ENCODE data around the gene CLIC4.
"Not testable (repeated sequence)": the region's sequence is repeated elsewhere in the genome, so short reads cannot be mapped to it uniquely, and the experiment has no call there.

CLIC4 gene

DNA sequence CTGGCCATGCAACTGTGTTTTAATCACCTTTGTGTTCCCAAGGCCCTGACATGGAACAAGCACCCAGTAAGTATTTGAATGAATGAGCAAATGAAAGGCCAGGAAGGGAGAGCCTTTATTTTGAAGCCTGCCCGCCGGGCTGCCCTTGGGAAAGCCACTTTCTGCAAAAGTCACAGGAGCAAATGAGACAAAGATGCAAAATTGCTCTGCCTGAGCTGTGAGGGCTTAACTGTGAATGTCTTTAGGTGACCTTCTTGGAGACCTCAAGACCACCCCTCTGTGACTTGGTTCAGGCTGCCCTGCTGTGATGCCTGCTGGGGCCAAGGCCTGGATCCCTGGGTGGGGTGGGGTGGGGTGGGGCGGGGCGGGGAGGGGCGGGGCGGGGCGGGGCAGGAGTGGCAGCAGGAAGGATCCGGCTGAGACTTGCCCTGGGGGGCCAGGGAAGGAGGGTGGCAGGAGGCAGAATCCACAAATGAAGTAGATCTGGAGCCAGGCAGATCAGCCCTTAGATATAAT is 130.8 kb downstream of the CLIC4 start:
- no peak for DNase-seq (ENCODE audit: low read depth)

DNA sequence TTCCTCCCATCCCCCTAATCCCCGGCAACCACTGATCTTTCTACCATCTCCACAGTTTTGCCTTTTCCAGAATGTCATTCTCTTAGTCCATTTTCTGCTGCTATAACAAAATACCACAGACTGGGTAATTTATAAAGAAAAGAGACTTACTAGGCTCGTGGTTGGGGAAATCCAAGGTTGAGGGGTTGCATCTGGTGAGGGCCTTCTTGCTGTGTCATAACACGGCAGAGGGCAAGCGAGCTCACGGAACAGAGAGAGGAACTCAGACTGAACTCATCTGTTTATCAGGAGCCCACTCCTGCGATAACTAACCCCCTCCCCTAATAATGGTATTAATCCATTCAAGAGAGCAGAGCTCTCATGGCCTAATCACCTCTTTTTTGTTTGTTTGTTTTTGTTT is 132.8 kb downstream of the CLIC4 start:
- DNase-seq (ENCODE audit: low read depth), result no peak

DNA sequence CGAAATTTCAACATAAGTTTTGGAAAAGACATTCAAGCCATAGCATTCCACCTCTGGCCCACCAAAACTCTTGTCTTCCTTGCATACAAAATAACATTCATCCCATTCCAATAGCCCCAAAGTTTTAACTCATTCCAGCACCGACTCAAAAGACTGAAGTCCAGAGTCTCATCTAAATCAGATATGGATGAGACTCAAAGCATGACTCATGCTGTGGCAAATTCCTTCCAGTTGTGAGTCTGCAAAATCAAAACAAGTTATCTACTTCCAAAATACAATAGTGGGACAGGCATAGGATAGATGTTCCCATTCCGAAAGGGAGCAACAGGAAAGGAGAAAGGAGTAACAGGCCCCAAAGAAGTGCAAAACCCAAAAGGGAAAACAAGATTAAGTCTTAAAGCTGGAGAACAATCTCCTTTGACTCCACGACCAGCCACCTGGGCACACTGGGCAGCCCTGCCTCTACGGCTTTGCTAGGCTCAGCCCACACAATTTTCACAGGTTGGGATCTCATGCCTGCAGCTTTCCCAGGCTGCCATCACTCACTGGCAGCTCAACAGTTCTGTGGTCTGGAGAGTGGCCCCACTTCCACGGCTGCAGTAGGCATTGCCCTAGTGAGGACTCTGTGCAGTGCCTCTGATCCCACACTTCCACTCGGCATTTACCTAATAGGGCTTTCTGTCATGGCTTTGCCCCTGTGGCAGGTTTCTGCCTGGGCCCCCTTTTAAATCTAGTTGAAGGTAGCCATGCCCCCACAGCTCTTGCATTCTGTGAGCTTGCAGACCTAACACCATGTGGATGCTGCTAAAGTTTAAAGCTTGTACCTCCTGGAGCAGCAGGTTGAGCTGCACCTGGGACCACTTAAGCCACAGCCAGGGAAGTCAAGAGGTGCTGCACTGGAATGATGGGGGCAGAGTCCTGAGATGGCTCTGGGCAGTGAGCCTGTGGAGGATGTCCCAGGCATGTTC is 133.8 kb downstream of the CLIC4 start:
- no peak for DNase-seq (ENCODE audit: low read depth)

DNA sequence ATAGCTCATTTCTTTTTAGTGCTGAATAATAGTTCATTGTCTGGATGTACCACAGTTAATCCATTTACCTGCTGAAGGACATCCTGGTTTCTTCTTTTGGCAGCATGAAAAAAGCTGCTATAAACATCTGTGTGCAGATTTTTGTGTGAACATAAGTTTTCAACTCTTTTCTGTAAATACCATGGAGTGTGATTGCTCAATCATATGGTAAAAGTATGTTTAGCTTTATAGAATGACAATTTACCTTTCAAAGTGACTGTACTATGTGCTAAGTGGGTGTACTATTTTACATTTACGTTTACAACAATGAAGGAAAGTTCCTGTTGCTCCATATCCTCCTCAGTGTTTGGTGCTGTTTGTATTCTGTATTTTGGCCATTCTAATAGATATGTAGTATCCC is 135.8 kb downstream of the CLIC4 start:
- DNase-seq (ENCODE audit: low read depth), result no peak

DNA sequence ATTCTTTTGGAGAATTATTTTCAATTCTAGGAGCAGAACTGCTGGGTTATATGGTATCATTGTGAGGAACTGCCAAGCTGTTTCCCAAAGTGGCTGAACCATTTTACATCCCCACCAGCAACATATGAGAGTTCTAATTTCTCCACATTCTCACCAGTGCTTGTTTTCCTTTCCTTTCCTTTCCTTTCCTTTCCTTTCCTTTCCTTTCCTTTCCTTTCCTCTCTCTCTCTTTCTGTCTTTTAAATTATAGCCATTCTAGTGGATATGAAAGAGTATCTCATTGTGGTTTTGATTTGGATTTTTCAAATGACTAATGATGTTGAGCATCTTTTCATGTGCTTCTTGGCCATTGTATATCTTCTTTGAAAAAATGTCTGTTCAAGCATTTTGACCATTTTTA is 139.5 kb downstream of the CLIC4 start:
- DNase-seq (ENCODE audit: low read depth), result no peak

DNA sequence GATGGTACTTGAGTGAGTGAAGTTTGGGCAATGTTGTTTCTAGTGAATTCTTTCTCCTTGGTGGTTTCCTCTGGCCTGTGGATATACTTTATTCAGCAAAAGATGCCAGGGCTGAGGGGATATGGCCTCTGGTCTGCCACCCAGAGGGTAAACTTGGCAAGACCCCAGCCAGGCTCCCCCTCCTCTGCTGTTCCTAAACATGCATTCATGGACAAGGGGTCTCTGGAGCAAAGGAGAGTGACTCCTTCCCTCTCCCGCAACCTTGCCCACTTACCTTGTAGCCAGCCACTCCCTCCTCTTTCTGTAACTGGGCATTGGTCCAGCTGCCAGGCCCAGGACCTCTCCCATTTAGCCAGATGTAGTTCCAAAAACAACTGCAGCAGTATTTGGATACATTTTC is 141.0 kb downstream of the CLIC4 start:
- no peak for DNase-seq (ENCODE audit: low read depth)

DNA sequence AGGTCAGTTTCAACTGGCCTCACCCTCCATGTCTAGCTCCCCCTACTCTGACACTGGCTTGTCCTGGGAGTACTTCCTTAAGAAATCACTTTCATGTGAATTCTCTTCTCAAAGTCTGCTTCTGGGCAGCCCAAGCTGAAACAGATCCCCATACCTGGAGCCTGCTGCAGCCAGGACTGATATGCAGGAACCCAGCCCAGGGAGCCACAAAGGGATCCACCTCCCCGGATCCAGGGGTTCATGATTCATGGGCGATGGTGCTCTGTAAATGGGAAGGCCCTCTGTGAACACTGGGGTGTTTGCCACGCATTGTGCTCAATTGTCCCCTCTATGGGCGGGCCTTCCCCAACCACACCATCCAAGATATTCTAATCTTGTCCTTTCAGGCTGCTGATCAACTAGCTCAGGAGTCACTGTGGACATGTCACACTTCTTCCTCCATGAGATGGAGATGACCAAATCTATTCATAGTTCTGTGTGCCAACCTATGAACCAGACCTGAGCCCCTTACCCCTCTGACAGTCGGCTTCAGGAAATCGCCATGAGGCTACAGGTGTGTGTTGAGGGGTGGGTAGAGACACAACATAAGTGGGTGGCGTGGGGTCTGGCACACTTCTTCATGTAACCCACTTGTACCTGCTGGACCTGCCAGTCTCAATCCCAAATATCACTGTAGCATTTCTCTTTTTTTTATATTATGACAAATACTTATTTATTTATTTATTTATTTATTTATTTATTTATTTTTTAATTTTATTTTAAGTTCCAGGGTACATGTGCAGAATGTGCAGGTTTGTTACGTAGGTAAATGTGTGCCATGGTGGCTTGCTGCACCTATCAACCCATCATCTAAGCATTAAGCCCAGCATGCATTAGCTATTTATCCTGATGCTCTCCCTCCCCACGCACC is 143.1 kb downstream of the CLIC4 start:
- DNase-seq (ENCODE audit: low read depth), result no peak

DNA sequence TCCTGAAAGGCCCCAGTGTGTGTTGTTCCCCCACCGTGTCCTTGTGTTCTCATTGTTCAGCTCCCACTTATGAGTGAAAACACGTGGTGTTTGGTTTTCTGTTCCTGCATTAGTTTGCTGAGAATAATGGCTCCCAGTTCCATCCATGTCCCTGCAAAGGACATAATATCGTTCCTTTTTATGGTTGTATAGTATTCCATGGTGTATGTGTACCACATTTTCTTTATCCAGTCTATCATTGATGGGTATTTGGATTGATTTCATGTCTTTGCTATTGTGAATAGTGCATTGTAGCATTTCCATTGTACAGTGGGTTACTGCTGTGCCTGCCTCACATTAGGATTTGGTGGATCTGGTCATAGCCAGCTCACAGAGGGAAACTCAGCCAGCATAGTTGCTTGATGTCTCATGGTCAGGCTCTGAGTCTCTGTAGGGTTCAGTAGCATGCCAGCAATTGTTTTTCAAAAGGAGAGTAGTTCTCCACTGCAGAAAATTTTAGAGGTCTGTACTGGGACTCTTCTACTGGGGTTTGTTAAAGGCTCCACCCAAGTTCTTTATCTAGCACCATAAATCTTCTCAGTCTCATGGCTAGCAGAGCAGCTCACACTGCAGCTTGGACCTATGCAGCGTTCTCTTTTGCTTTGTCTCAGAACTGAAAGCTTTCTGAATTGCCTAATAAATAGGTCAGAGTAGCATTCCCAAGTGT is 143.9 kb downstream of the CLIC4 start:
- DNase-seq (ENCODE audit: low read depth), result no peak

DNA sequence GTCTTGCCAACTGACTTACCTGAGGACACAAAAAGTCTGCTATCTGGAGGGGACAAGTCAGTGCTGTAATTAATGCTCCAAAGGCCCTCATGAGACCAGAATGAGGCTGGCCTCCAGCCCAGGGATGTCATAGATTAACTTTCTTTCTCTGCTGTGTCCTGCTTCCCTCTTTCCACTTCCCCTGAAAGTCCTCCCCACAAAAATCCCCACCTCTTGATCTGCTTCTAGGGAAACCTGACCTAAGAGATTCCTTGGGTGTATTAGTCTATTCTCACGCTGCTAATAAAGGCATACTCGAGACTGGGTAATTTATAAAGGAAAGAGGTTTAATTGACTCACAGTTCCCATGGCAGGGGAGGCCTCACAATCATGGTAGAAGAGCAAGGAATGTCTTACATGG is 145.6 kb downstream of the CLIC4 start:
- DNase-seq (ENCODE audit: low read depth), result no peak

DNA sequence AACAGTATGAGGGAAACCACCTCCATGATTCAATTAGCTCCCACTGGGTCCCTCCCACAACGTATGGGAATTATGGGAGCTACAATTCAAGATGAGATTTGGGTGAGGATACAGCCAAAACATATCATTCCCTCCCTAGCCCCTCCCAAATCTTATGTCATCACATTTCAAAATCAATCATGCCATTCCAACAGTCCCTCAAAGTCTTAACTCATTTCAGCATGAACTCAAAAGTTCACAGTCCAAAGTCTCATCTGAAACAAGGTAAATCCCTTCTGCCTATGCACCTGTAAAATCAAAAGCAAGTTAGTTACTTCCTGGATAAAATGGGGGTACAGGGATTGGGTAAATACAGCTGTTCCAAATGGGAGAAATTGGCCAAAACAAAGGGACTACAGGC is 146.1 kb downstream of the CLIC4 start:
- not testable (repeated sequence) for DNase-seq (ENCODE audit: low read depth)

DNA sequence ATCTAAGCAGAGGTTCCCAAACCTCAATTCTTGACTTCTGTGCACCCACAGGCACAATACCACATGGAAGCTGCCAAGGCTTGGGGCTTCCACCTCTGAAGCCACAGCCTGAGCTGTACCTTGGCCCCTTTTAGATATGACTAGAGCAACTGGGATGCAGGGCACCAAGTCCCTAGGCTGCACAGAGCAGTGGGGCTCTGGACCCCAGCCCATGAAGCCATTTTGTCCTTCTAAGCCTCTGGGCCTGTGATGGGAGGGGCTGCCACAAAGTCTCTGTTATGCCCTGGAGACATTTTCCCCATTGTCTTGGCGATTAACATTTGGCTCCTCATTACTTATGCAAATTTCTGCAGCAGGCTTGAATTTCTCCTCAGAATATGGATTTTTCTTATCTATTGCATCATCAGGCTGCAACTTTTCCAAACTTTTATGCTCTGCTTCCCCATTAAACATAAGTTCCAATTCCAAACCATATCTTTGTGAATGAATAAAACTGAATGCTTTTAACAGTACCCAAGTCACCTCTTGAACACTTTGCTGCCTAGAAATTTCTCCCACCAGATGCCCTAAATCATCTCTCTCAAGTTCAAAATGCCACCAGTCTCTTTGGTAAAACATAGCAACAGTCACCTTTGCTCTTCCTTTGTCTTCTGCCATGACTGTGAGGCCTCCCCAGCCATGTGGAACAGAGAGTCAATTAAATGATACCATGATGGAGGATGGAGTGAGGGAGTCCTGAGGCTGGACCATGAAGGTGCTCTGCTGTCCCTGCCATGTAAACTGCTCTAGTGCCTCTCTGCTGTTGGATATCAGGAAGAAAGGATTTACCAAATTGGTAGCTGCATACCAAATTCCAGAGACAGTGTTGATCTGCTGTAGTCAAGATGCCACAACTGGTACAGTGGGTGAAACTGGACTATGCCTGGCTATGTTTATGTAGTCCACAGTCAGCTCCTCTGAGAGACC is 147.2 kb downstream of the CLIC4 start:
- DNase-seq (ENCODE audit: low read depth), result no peak

DNA sequence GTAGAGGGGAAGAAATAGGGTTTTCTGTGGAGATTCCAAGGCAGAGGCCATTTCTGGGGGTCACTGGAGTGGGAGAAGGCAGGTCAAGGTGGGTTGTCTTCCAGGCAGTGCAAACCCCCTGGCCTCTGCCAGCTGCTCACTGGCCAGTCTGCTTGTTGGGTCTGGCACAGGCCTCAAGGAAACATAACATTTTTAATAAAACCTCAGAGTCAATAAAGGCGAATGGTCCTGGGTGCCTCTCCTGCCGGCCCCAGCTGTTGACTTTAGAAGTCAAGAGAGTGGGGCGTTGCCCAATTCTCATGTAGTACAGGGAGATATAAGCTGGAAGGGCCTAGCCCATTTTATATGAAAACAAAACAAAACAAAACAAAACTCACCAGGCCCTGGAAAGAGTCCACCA is 148.2 kb downstream of the CLIC4 start:
- no peak for DNase-seq (ENCODE audit: low read depth)
